Posterior vena cava (tissue), 2 donors: ENCODE data around the gene FAM135A. TPM values are rescaled to one million over a fixed set of nuclear protein-coding genes. Genes with fewer than 3 reads are reported as not detected.
"Not testable (repeated sequence)": the region's sequence is repeated elsewhere in the genome, so short reads cannot be mapped to it uniquely, and the experiment has no call there.

Experiments
- DNase-seq: peaks from one replicate; pipeline ENCODE4 v3.0.0-alpha.2; 2020; ENCODE audit warnings: low spot score
- intact Hi-C, 2 donors: fragments of 100-400 bp; cut with DNase I; formaldehyde crosslinking; loops; one replicate each; pipeline versions ENCODE4 v1.14.1 to v1.14.2; 2022 to 2023
- total RNA-seq, 2 donors: library from RNA; stranded (reverse); fragmentation: NEBNext Ultra II Directional; extraction: Animal tissue kit (Norgen Biotek cat#: 25700); gene quantifications; one replicate each; pipeline ENCODE4 v1.2.1, GENCODE V29; 2021
- donor health status: DM: yes; HTN: yes; CAD: no.
- donor health status: DM: yes; HTN: yes; CAD: no.

Gene FAM135A
- total RNA-seq, 2 donors from 2014 or later = 14.9 to 19.2 TPM

DNA sequence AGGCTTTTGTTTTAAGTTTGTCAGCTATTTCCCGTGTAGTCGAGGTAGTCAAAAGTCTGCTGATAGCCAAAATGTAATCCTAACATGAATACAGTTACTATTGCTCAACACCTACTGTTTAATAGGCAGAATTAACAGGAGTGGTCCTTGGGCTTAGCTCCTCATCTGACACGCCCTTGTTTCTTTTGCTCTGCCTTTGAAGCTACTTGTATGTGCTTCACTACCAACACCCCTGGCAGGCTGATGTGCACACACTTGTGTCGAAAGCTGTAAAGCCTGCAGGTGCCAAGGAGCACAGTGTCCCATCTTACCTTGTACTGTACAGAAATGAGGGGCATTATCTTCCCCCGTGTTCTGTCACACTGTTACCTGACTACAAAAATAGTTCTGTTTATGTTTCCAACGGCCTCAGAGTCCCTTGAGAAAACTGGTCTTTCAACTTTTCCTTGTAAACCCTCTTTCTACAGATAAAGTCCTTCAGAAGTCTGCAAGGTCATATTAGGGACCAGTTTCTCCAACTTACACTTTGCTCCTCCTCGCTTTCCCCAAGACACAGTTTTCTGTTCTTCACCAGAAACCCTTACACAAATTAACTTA is 162.7 kb downstream of the FAM135A start:
- intact Hi-C loops = loop anchor here in 1 of 2 donors (2.0 kb wide), 1 partner anchor 73 kb away; no protein-coding TSS in a partner anchor
- no peak for DNase-seq

DNA sequence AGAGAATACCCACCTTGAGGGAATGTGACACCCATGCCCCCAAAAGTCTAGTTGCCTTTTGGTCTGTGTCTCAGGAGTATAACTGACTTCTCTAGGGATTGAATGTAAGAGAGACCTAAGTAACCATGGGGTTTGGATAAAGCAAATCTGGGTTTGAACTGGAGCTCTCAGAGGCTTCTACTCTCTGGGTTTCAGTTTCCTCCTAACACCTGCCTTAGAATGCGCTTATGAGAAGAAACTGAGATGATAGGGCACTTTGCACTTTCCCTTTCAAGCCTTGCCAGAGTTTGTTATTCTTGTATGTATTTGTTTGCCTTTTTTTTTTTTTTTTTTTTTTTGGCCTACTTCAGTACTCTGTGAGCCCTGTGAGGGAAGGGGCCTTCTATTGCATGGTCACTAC is 172.8 kb downstream of the FAM135A start:
- DNase-seq = no peak
- intact Hi-C loops = loop anchor here in 1 of 2 donors (10.0 kb wide), 1 partner anchor 579 kb away; no protein-coding TSS in a partner anchor

GRCh38 chr6:70590400-70590799 is 177.1 kb downstream of the FAM135A start:
- intact Hi-C loops = no loop called here
- no peak for DNase-seq

- intact Hi-C loops = no loop called here
- no peak for DNase-seq
Observed at GRCh38 chr6:70592391-70593117, 179.2 kb downstream of the FAM135A start.

GRCh38 chr6:70593118-70593486 is 179.8 kb downstream of the FAM135A start:
- no peak for DNase-seq
- intact Hi-C loops = no loop called here

- intact Hi-C loops = no loop called here
- DNase-seq = no peak
Observed at GRCh38 chr6:70599187-70599586, 185.9 kb downstream of the FAM135A start.

DNA sequence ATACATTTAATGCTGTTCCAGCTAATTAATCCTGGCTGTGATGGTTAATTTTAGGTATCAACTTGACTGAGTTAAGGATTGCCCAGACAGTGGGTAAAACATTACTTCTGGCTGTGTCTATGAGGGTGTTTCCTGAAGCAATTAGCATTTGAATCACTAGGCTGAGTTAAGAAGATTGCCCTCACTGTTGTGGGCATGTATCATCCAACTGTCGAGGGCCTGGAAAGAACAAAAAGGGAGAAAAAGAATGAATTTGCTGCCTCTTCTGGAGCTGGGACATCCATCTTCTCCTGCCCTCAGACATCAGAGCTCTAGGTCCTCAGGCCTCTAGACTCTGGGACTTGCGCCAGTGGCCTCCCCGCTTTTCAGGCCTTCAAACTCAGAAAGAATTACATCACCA is 187.7 kb downstream of the FAM135A start:
- intact Hi-C loops = no loop called here
- DNase-seq = no peak

- intact Hi-C loops = no loop called here
- no peak for DNase-seq
Observed at GRCh38 chr6:70604254-70604653, 190.9 kb downstream of the FAM135A start.

GRCh38 chr6:70607371-70607770 is 194.1 kb downstream of the FAM135A start:
- DNase-seq, intact Hi-C loops: not testable (repeated sequence)

DNA sequence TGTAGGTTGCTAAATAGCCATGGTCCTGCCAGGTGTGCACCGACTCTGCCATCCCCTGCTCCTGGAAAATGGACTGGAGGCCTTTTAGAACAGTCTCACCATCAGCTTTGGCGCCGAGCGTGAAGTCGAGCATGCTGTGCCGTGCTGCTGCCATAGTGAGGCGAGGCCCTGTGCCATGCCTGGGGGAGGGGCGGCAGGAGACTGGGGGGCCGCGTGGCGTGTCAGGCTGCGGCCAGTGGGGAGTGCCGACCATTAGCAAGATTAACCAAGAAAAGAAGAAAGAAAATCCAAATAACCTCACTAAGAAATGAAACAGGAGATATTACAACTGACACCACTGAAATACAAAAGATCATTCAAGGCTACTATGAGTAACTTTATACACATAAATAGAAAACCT is 195.9 kb downstream of the FAM135A start:
- DNase-seq, intact Hi-C loops: not testable (repeated sequence)

Other genes starting within 250 kb of the FAM135A start
- gene COL9A1, start 110.4 kb upstream of the FAM135A start, total RNA-seq = not detected
- 10 to 100 TPM in 1 of 2 donors, 1 to 10 TPM in 1; 8.9 to 10.1 TPM for gene SDHAF4, start 153.4 kb downstream of the FAM135A start, total RNA-seq